GM12891 (cell line): ENCODE data around the gene PCNT.

Experiments used
- DNase-seq: peaks from one replicate; pipeline ENCODE4 v3.0.0; 2011; ENCODE audit warnings: low spot score; ENCODE audit not compliant: insufficient read length
- FAIRE-seq: peaks from 2 replicates; lab custom pipeline; 2011; peaks lifted over from hg19 to GRCh38; lab: Jason Lieb, UNC
- PAX5 ChIP-seq: IDR thresholded peaks from 2 replicates; pipeline ENCODE4 v1.6.1; 2011; ENCODE audit warnings: low read length, moderate library complexity, mild to moderate bottlenecking; ENCODE audit not compliant: insufficient read depth, severe bottlenecking
- POLR2A ChIP-seq: IDR thresholded peaks from 2 replicates; pipeline ENCODE4 v1.6.1; 2011; ENCODE audit warnings: low read depth, low read length, control low read depth
- POLR2AphosphoS5 ChIP-seq: IDR thresholded peaks from 2 replicates; pipeline ENCODE4 v1.6.1; 2011; ENCODE audit warnings: low read depth, low read length, control low read depth
- POU2F2 ChIP-seq: IDR thresholded peaks from 2 replicates; pipeline ENCODE4 v1.6.1; 2011; ENCODE audit warnings: low read depth, mild to moderate bottlenecking, control low read depth, low read length, moderate library complexity
- SPI1 ChIP-seq: IDR thresholded peaks from 2 replicates; pipeline ENCODE4 v1.6.1; 2011; ENCODE audit warnings: low read depth, low read length, control low read depth
- TAF1 ChIP-seq: IDR thresholded peaks from 2 replicates; pipeline ENCODE4 v1.6.1; 2011; ENCODE audit warnings: low read depth, low read length, control low read depth

PCNT gene

GRCh38 chr21:46411691-46412090 is 87.7 kb downstream of the PCNT start:
- FAIRE-seq (no peak), DNase-seq (no peak)
- TF ChIP-seq SPI1 (no peak), POLR2AphosphoS5 (no peak), POLR2A (no peak), TAF1 (no peak), PAX5 (no peak), POU2F2 (no peak)

- TF ChIP-seq POU2F2 (no peak), TAF1 (no peak), SPI1 (no peak), POLR2AphosphoS5 (no peak), PAX5 (no peak), POLR2A (no peak)
- DNase-seq: no peak
- FAIRE-seq: no peak
Measured at GRCh38 chr21:46412521-46413364, 88.8 kb downstream of the PCNT start.

- DNase-seq (no peak), FAIRE-seq (no peak)
- TF ChIP-seq PAX5 (no peak), SPI1 (no peak), POU2F2 (no peak), POLR2A (no peak), TAF1 (no peak), POLR2AphosphoS5 (no peak)
Measured at GRCh38 chr21:46413365-46413696, 89.4 kb downstream of the PCNT start.

- TF ChIP-seq PAX5 (no peak), POLR2A (no peak)
- FAIRE-seq (no peak), DNase-seq (no peak)
Measured at GRCh38 chr21:46414965-46415275, 91.0 kb downstream of the PCNT start.

GRCh38 chr21:46416551-46416950 is 92.6 kb downstream of the PCNT start:
- no peak for TF ChIP-seq POU2F2
- TF ChIP-seq POLR2A: no peak
- TF ChIP-seq TAF1: no peak
- TF ChIP-seq SPI1: no peak
- TF ChIP-seq PAX5: no peak
- TF ChIP-seq POLR2AphosphoS5: no peak
- DNase-seq (no peak), FAIRE-seq (no peak)

GRCh38 chr21:46418265-46418946 is 94.5 kb downstream of the PCNT start:
- FAIRE-seq (no peak), DNase-seq (no peak)
- TF ChIP-seq POLR2A: no peak
- TF ChIP-seq SPI1: no peak
- no peak for TF ChIP-seq PAX5
- TF ChIP-seq POLR2AphosphoS5: no peak
- TF ChIP-seq POU2F2: no peak
- no peak for TF ChIP-seq TAF1

GRCh38 chr21:46420241-46421190 is 96.6 kb downstream of the PCNT start:
- no peak for FAIRE-seq
- DNase-seq: no peak
- TF ChIP-seq TAF1: no peak
- TF ChIP-seq PAX5: no peak
- no peak for TF ChIP-seq POLR2AphosphoS5
- TF ChIP-seq POU2F2: no peak
- TF ChIP-seq POLR2A: no peak
- TF ChIP-seq SPI1: no peak

- TF ChIP-seq TAF1: no peak
- TF ChIP-seq SPI1: no peak
- no peak for TF ChIP-seq POU2F2
- no peak for TF ChIP-seq PAX5
- no peak for TF ChIP-seq POLR2A
- TF ChIP-seq POLR2AphosphoS5: no peak
- no peak for FAIRE-seq
Measured at GRCh38 chr21:46421191-46421750, 97.3 kb downstream of the PCNT start.

GRCh38 chr21:46421756-46422555 is 98.0 kb downstream of the PCNT start:
- DNase-seq (no peak), FAIRE-seq (no peak)
- TF ChIP-seq SPI1 (no peak), PAX5 (no peak), TAF1 (no peak), POLR2A (no peak), POLR2AphosphoS5 (no peak), POU2F2 (no peak)

More at GRCh38 chr21:46421191-46421750, 97.3 kb downstream of the PCNT start:
- DNase-seq: no peak
